GM12801 (cell line): Measurements from ENCODE around the gene NR3C1.

Experiments used
- CTCF ChIP-seq: IDR thresholded peaks from one replicate; pipeline ENCODE4 v1.5.1; 2011; ENCODE audit warnings: control low read depth; ENCODE audit not compliant: insufficient read length; ENCODE audit errors: extremely low read depth

Gene NR3C1

GRCh38 chr5:143395638-143396352, 7.7 kb downstream of the NR3C1 start:
- no peak for TF ChIP-seq CTCF

DNA sequence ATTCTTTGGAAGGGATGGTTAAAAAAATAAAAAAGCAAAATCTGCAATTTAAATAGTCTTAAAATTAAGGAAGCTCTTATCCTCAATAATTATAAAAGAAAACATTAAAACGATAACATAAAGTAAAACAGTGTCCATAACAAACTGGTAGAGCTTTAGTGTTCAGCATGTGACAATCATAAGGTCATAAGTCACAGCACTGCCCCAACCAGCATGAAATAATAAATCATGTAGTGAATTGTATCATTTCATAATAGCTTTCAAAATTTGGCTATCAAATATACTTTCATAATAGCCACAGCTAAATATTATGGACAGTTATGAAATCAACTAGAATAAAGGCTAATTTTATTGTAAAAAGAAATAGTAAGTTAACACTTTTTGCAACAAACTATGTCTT, 10.0 kb downstream of the NR3C1 start:
- TF ChIP-seq CTCF = no peak

DNA sequence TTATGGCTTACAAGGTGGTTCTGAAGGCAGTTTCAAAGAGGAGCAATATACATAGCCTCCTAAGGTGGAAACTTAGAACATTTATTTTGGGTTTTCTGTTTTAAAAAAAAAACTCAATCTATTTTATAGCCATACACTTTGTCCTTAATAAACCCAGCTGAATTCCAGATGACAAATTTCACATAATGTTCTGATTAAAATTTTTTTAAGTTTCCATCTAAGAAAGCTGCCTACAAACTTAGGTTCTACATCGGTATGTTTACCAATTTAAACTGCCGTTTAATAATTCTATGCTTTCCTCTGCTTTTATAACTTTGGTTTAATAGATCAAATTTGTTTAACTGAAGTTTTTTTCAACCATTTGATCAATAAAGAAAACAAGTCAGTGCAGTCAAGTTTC, 12.5 kb downstream of the NR3C1 start:
- no peak for TF ChIP-seq CTCF

DNA sequence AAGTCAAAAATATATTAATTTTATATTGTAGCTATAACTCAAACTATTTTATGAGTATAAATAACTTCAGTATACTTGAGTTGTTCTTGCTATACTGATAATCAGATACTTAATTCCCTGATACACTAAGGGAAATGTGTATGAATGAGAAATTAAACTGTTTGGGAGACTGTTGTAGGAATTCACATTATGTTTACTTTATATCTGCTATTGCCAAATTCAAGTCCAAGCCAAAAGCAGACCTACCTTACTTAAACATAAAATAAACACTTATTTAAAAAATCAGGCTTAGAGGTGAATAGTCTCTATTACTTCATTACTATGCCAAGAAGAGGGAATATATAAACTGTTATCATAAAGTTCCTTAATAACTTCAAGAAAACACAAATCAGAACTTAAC, 13.2 kb downstream of the NR3C1 start:
- no peak for TF ChIP-seq CTCF

GRCh38 chr5:143386725-143387124, 16.8 kb downstream of the NR3C1 start:
- no peak for TF ChIP-seq CTCF

GRCh38 chr5:143384865-143385657, 18.4 kb downstream of the NR3C1 start:
- TF ChIP-seq CTCF = no peak

- TF ChIP-seq CTCF = no peak
Measured at GRCh38 chr5:143383988-143384387, 19.5 kb downstream of the NR3C1 start.
